ENCODE data around the gene NCAM2. TPM values are rescaled to one million over a fixed set of nuclear protein-coding genes. Genes with fewer than 3 reads are reported as not detected.
A peak's percentile ranks its signal among the peaks of the same experiment; 100 is the strongest.

NCAM2 gene
- total and polyA plus RNA-seq, 2 donors (not counting 3 experiments of a cell fraction or from before 2014, with no cell fraction given) = 0.11 to 0.27 TPM

- H3K9ac ChIP-seq (replicated peaks; ENCODE audit: extremely low read depth, insufficient read depth, low read length) = no peak overlapping the region
- H3K36me3 ChIP-seq (ENCODE audit: control insufficient read depth in 2 of 2, extremely low read depth in 1 of 2, insufficient read depth in 2 of 2, low read length in 2 of 2) = no peaks in the 10 kb centered on the region
- no peaks in the 10 kb centered on the region for H4K20me1 ChIP-seq (replicated peaks; ENCODE audit: control insufficient read depth, extremely low read depth, insufficient read depth, low read length)
- H3K27ac ChIP-seq (ENCODE audit: insufficient read depth, low read depth, low read length) = no peak overlapping the region
- CTCF ChIA-PET = no interaction called here
- peak overlapping the region; percentile 55 for H3K4me2 ChIP-seq (ENCODE audit: insufficient read depth, low read length)
- no peaks in the 10 kb centered on the region for H3K9me3 ChIP-seq (replicated peaks; ENCODE audit: control insufficient read depth, insufficient read depth, low read length)
- DNase-seq (ENCODE audit: low read depth, low spot score) (no peak), FAIRE-seq (no peak)
- no TSS peak for BruUV-seq (replicated peaks)
- intact Hi-C loops (cut with micrococcal nuclease) = no loop called here
- H3K4me3 ChIP-seq (replicated peaks in 1 of 3; ENCODE audit: insufficient read depth in 1 of 3, low read depth in 1 of 3, low read length in 3 of 3) = no peak overlapping the region
- H3K4me1 ChIP-seq (ENCODE audit: control insufficient read depth, extremely low read depth, insufficient read depth, low read length) = peaks cover 9% of the 10 kb centered on the region
- dilution Hi-C loops (cut with MboI; ENCODE audit: extremely low pct_ligation_motif_present, low sequenced_read_pairs) = no loop called here
- POLR2A ChIA-PET = no interaction called here
- TF ChIP-seq GATA2 (IDR thresholded peaks at IDR 0.05; ENCODE audit: insufficient read depth, insufficient read length, low read depth, low read length) (no peak), JUN (IDR thresholded peaks at IDR 0.05; ENCODE audit: borderline replicate concordance, insufficient read depth, insufficient read length, low read depth) (no peak), CTCF (IDR thresholded peaks at IDR 0.05; ENCODE audit: extremely low read depth in 1 of 2, insufficient read depth in 1 of 2, low read depth in 1 of 2, low read length in 2 of 2) (no peak), POLR2A (IDR thresholded peaks at IDR 0.05; ENCODE audit: low read depth, low read length) (no peak), FOS (IDR thresholded peaks at IDR 0.05; ENCODE audit: borderline replicate concordance, insufficient read depth, low read length) (no peak), MAX (IDR thresholded peaks at IDR 0.05; ENCODE audit: insufficient read depth, insufficient read length) (no peak)
- peak overlapping the region; percentile 98 for H2AFZ ChIP-seq (ENCODE audit: low read depth, low read length)
- no peaks in the 10 kb centered on the region for H3K79me2 ChIP-seq (ENCODE audit: control insufficient read depth, insufficient read depth, low read length)
- peaks cover 6 to 10% of the 10 kb centered on the region in 2 experiments for H3K27me3 ChIP-seq (ENCODE audit: control insufficient read depth in 2 of 2, insufficient read depth in 2 of 2, low read length in 2 of 2)
- H3K9me1 ChIP-seq (replicated peaks; ENCODE audit: control insufficient read depth, extremely low read depth, insufficient read depth, low read length) = no peaks in the 10 kb centered on the region
Observed at GRCh38 chr21:20997311-20997635, 936 bp upstream of the NCAM2 start.

GRCh38 chr21:20998456-20998789 is 214 bp downstream of the NCAM2 start:
- Histone ChIP-seq H3K36me3 (ENCODE audit: control insufficient read depth in 2 of 2, extremely low read depth in 1 of 2, insufficient read depth in 2 of 2, low read length in 2 of 2) (no peaks in the 10 kb centered on the region), H3K4me3 (replicated peaks in 1 of 3; ENCODE audit: insufficient read depth in 1 of 3, low read depth in 1 of 3, low read length in 3 of 3) (peak overlapping the region; percentile 14 to 68 (median 49)), H3K27ac (ENCODE audit: insufficient read depth, low read depth, low read length) (no peak overlapping the region), H3K79me2 (ENCODE audit: control insufficient read depth, insufficient read depth, low read length) (no peaks in the 10 kb centered on the region), H3K4me1 (ENCODE audit: control insufficient read depth, extremely low read depth, insufficient read depth, low read length) (peaks cover 9% of the 10 kb centered on the region), H3K4me2 (ENCODE audit: insufficient read depth, low read length) (peak overlapping the region; percentile 95), H4K20me1 (replicated peaks; ENCODE audit: control insufficient read depth, extremely low read depth, insufficient read depth, low read length) (no peaks in the 10 kb centered on the region), H3K9me1 (replicated peaks; ENCODE audit: control insufficient read depth, extremely low read depth, insufficient read depth, low read length) (no peaks in the 10 kb centered on the region), H3K27me3 (ENCODE audit: control insufficient read depth in 2 of 2, insufficient read depth in 2 of 2, low read length in 2 of 2) (peaks cover 6 to 10% of the 10 kb centered on the region in 2 experiments), H2AFZ (ENCODE audit: low read depth, low read length) (peak overlapping the region; percentile 98), H3K9ac (replicated peaks; ENCODE audit: extremely low read depth, insufficient read depth, low read length) (peak overlapping the region; percentile 19), H3K9me3 (replicated peaks; ENCODE audit: control insufficient read depth, insufficient read depth, low read length) (no peaks in the 10 kb centered on the region)
- DNase-seq (ENCODE audit: low read depth, low spot score) = peak; percentile 28
- FAIRE-seq = no peak
- TF ChIP-seq EZH2 (IDR thresholded peaks at IDR 0.05; ENCODE audit: borderline replicate concordance, low read depth, low read length, severe bottlenecking) (no peak), POLR2AphosphoS5 (IDR thresholded peaks at IDR 0.05; ENCODE audit: insufficient read depth, low read depth, low read length) (no peak), MYC (IDR thresholded peaks at IDR 0.05; ENCODE audit: low read depth, low read length) (no peak), GATA2 (IDR thresholded peaks at IDR 0.05; ENCODE audit: insufficient read depth, insufficient read length, low read depth, low read length) (no peak), FOS (IDR thresholded peaks at IDR 0.05; ENCODE audit: borderline replicate concordance, insufficient read depth, low read length) (no peak), MAX (IDR thresholded peaks at IDR 0.05; ENCODE audit: insufficient read depth, insufficient read length) (no peak), JUN (IDR thresholded peaks at IDR 0.05; ENCODE audit: borderline replicate concordance, insufficient read depth, insufficient read length, low read depth) (no peak), CTCF (IDR thresholded peaks at IDR 0.05; ENCODE audit: extremely low read depth in 1 of 2, insufficient read depth in 1 of 2, low read depth in 1 of 2, low read length in 2 of 2) (no peak), POLR2A (IDR thresholded peaks at IDR 0.05; ENCODE audit: low read depth, low read length) (no peak)
- intact Hi-C loops (cut with micrococcal nuclease) = loop anchor here (2.0 kb wide), 2 partner anchors 688 to 1712 kb away; no protein-coding TSS in a partner anchor
- dilution Hi-C loops (cut with MboI; ENCODE audit: extremely low pct_ligation_motif_present, low sequenced_read_pairs) = no loop called here
- CTCF ChIA-PET = interaction anchor here (1.1 to 1.2 kb wide), 2 partner anchors 17 to 1795 kb away, joined by 3 to 4 read pairs; no protein-coding TSS in a partner anchor
- POLR2A ChIA-PET = no interaction called here
- no TSS peak for BruUV-seq (replicated peaks)
